WTC11 (cell line): Measurements from ENCODE around the gene MTMR4. TPM values are rescaled to one million over a fixed set of nuclear protein-coding genes. Genes with fewer than 3 reads are reported as not detected.

ENCODE experiments used
- ATAC-seq: fragments of 200-7000 bp; cut with Tn5 transposase; 2 replicates; pipeline ENCODE4 v1.10.0; 2021; ENCODE audit warnings: mild to moderate bottlenecking, moderate library complexity
- CTCF ChIA-PET: fragments of 300-600 bp; sonication (Branson Sonifier 250); formaldehyde crosslinking; loops from one replicate; lab custom pipeline; 2021; ENCODE audit warnings: antibody characterized with exemption; lab: Charles Lee
- POLR2A ChIA-PET: fragments of 350-600 bp; sonication (Branson Sonifier 250); formaldehyde crosslinking; loops from one replicate; lab custom pipeline; 2021; ENCODE audit warnings: antibody characterized with exemption; lab: Charles Lee
- DNase-seq: peaks from one replicate; pipeline ENCODE4 v3.0.0; 2021; ENCODE audit warnings: low spot score
- H3K27ac Mint-ChIP-seq: 2 replicates; pipeline ENCODE4 v1.8.0; 2021; ENCODE audit warnings: mixed read lengths
- H3K27me3 Mint-ChIP-seq: 2 replicates; pipeline ENCODE4 v1.8.0; 2021; ENCODE audit warnings: low read depth, mild to moderate bottlenecking, moderate library complexity, mixed read lengths
- H3K36me3 Mint-ChIP-seq: 2 replicates; pipeline ENCODE4 v1.8.0; 2021; ENCODE audit warnings: mixed read lengths
- H3K4me1 Mint-ChIP-seq: 2 replicates; pipeline ENCODE4 v1.8.0; 2022; ENCODE audit warnings: mixed read lengths
- H3K4me3 Mint-ChIP-seq: 2 replicates; pipeline ENCODE4 v1.8.0; 2021; ENCODE audit warnings: mild to moderate bottlenecking, moderate library complexity, mixed read lengths
- H3K9me3 Mint-ChIP-seq: 2 replicates; pipeline ENCODE4 v1.8.0; 2021; ENCODE audit warnings: mixed read lengths
- ESRRA ChIP-seq: sonication (generic); formaldehyde crosslinking; IDR thresholded peaks from 2 replicates; pipeline ENCODE4 v1.8.1; 2022; ENCODE audit warnings: mild to moderate bottlenecking, missing genetic modification reagents, borderline replicate concordance
- GRHL2 ChIP-seq: fragments of 250-450 bp; sonication (Bioruptor Pico); IDR thresholded peaks from 2 replicates; pipeline ENCODE4 v1.8.0; 2022; ENCODE audit warnings: mild to moderate bottlenecking, moderate library complexity; ENCODE audit not compliant: insufficient replicate concordance, severe bottlenecking
- MXD4 ChIP-seq: fragments of 250-450 bp; sonication (Bioruptor Pico); IDR thresholded peaks from 2 replicates; pipeline ENCODE4 v1.8.0; 2021; ENCODE audit warnings: mild to moderate bottlenecking, moderate library complexity, borderline replicate concordance
- TEAD1 ChIP-seq: sonication (generic); formaldehyde crosslinking; IDR thresholded peaks from 2 replicates; pipeline ENCODE4 v1.8.0; 2022; ENCODE audit warnings: mild to moderate bottlenecking, missing genetic modification reagents
- ZNF138 ChIP-seq: sonication (generic); formaldehyde crosslinking; conservative IDR thresholded peaks from 2 replicates; pipeline ENCODE4 v1.8.1; 2022; ENCODE audit warnings: mild to moderate bottlenecking, moderate library complexity, missing genetic modification reagents
- ZNF263 ChIP-seq: sonication (generic); formaldehyde crosslinking; IDR thresholded peaks from 2 replicates; pipeline ENCODE4 v1.8.1; 2022; ENCODE audit warnings: low read depth, mild to moderate bottlenecking, moderate library complexity, missing genetic modification reagents
- ZNF317 ChIP-seq: sonication (generic); formaldehyde crosslinking; IDR thresholded peaks from 2 replicates; pipeline ENCODE4 v1.8.1; 2023; ENCODE audit warnings: low read depth, mild to moderate bottlenecking, moderate library complexity, missing genetic modification reagents, borderline replicate concordance
- ZNF416 ChIP-seq: fragments of 250-450 bp; sonication (Bioruptor Pico); IDR thresholded peaks from 2 replicates; pipeline ENCODE4 v1.9.0; 2021; ENCODE audit warnings: mild to moderate bottlenecking, inconsistent platforms
- total RNA-seq: library from RNA; stranded (reverse); gene quantifications from 3 replicates; pipeline ENCODE4 v1.2.3, GENCODE V29; 2021
- TF ChIP-seq, protein P1 (sequence below): fragments of 250-450 bp; sonication (Bioruptor Pico); IDR thresholded peaks from 2 replicates; pipeline ENCODE4 v2.1.2; 2022; ENCODE audit warnings: mild to moderate bottlenecking, moderate library complexity
- TF ChIP-seq, protein P2 (sequence below): sonication (generic); formaldehyde crosslinking; IDR thresholded peaks from 2 replicates; pipeline ENCODE4 v1.8.1; 2022; ENCODE audit warnings: low read depth, missing genetic modification reagents, borderline replicate concordance
- TF ChIP-seq, protein P3 (sequence below): sonication (generic); formaldehyde crosslinking; IDR thresholded peaks from 2 replicates; pipeline ENCODE4 v1.8.0; 2022; ENCODE audit warnings: mild to moderate bottlenecking, missing genetic modification reagents
- TF ChIP-seq, protein P4 (sequence below): fragments of 250-450 bp; sonication (Bioruptor Pico); IDR thresholded peaks from 2 replicates; pipeline ENCODE4 v1.9.0; 2021; ENCODE audit warnings: mild to moderate bottlenecking
- TF ChIP-seq, protein P5 (sequence below): sonication (generic); formaldehyde crosslinking; IDR thresholded peaks from 2 replicates; pipeline ENCODE4 v1.8.0; 2022; ENCODE audit warnings: missing genetic modification reagents

The MTMR4 gene
- total RNA-seq, 1 experiment from 2014 or later: 30.8 TPM

DNA sequence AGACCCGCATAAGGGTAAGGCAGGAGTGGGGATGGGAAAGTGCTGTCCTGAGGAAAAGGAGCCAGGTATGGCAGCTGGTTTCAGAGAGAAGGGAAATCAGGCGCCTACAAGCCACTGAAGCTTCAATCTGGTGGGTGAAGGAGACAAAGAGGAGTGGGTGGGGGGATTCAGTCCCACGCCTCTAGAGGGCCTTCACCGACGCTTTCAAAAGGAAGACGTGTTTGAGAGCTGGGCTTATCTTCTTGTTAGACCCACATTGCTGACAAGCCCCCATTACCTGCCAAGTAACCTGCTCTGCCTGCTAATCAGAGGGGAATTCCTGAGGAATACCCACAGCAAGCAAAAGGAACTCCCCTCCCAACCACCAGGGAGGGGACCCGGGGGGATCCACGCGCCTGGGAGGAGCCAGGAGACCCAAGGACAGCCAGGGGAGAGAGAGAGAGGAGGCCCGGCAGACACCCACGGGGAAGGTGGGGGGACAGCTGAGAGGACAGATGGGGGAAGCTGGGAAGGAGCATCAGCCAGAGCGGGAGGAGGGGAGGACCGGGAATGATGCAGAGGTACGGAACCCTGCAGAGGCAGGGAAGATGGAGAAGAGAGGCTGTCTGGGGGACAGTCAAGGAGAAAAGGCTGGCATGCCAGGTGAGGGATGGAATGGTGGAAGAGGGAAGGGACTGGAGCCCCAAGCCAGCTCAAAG is 1.0 kb downstream of the MTMR4 start:
- Mint-ChIP-seq H3K36me3 (peaks cover 29% of the 10 kb centered on the region), H3K9me3 (no peaks in the 10 kb centered on the region), H3K4me3 (peak overlapping the region; percentile 89), H3K4me1 (peaks cover 28% of the 10 kb centered on the region), H3K27ac (peak overlapping the region; percentile 60; the same call in 1 of the 2 replicates), H3K27me3 (no peaks in the 10 kb centered on the region; the same call in 1 of the 2 replicates)
- ATAC-seq: no peak
- no peak for DNase-seq
- ChIA-PET CTCF (interaction anchor here (0.6 to 2.1 kb wide), 5 partner anchors 26 to 314 kb away, joined by 3 to 10 read pairs (median 7); partner anchors contain the start of gene HSF5), POLR2A (interaction anchor here (1.0 to 1.2 kb wide), 3 partner anchors 118 to 594 kb away, joined by 3 read pairs; partner anchors contain the start of gene TRIM37)
- TF ChIP-seq ZNF138 (CRISPR knock-in tag): no peak
- TF ChIP-seq, protein P1, sequence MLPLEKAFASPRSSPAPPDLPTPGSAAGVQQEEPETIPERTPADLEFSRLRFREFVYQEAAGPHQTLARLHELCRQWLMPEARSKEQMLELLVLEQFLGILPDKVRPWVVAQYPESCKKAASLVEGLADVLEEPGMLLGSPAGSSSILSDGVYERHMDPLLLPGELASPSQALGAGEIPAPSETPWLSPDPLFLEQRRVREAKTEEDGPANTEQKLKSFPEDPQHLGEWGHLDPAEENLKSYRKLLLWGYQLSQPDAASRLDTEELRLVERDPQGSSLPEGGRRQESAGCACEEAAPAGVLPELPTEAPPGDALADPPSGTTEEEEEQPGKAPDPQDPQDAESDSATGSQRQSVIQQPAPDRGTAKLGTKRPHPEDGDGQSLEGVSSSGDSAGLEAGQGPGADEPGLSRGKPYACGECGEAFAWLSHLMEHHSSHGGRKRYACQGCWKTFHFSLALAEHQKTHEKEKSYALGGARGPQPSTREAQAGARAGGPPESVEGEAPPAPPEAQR (CRISPR knock-in tag): no peak
- TF ChIP-seq ZNF263 (CRISPR knock-in tag): 0 out of 2 replicates have a peak, but pooled peaks have one; percentile 53
- TF ChIP-seq, protein P2, sequence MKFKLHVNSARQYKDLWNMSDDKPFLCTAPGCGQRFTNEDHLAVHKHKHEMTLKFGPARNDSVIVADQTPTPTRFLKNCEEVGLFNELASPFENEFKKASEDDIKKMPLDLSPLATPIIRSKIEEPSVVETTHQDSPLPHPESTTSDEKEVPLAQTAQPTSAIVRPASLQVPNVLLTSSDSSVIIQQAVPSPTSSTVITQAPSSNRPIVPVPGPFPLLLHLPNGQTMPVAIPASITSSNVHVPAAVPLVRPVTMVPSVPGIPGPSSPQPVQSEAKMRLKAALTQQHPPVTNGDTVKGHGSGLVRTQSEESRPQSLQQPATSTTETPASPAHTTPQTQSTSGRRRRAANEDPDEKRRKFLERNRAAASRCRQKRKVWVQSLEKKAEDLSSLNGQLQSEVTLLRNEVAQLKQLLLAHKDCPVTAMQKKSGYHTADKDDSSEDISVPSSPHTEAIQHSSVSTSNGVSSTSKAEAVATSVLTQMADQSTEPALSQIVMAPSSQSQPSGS (CRISPR knock-in tag): no peak
- TF ChIP-seq, protein P3, sequence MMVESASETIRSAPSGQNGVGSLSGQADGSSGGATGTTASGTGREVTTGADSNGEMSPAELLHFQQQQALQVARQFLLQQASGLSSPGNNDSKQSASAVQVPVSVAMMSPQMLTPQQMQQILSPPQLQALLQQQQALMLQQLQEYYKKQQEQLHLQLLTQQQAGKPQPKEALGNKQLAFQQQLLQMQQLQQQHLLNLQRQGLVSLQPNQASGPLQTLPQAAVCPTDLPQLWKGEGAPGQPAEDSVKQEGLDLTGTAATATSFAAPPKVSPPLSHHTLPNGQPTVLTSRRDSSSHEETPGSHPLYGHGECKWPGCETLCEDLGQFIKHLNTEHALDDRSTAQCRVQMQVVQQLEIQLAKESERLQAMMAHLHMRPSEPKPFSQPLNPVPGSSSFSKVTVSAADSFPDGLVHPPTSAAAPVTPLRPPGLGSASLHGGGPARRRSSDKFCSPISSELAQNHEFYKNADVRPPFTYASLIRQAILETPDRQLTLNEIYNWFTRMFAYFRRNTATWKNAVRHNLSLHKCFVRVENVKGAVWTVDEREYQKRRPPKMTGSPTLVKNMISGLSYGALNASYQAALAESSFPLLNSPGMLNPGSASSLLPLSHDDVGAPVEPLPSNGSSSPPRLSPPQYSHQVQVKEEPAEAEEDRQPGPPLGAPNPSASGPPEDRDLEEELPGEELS (CRISPR knock-in tag): peak; percentile 28; the same call in 1 of the 2 replicates
- TF ChIP-seq TEAD1 (CRISPR knock-in tag): no peak
- TF ChIP-seq, protein P4, sequence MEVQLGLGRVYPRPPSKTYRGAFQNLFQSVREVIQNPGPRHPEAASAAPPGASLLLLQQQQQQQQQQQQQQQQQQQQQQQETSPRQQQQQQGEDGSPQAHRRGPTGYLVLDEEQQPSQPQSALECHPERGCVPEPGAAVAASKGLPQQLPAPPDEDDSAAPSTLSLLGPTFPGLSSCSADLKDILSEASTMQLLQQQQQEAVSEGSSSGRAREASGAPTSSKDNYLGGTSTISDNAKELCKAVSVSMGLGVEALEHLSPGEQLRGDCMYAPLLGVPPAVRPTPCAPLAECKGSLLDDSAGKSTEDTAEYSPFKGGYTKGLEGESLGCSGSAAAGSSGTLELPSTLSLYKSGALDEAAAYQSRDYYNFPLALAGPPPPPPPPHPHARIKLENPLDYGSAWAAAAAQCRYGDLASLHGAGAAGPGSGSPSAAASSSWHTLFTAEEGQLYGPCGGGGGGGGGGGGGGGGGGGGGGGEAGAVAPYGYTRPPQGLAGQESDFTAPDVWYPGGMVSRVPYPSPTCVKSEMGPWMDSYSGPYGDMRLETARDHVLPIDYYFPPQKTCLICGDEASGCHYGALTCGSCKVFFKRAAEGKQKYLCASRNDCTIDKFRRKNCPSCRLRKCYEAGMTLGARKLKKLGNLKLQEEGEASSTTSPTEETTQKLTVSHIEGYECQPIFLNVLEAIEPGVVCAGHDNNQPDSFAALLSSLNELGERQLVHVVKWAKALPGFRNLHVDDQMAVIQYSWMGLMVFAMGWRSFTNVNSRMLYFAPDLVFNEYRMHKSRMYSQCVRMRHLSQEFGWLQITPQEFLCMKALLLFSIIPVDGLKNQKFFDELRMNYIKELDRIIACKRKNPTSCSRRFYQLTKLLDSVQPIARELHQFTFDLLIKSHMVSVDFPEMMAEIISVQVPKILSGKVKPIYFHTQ (CRISPR knock-in tag): no peak
- TF ChIP-seq, all 79 proteins: peak for 2

DNA sequence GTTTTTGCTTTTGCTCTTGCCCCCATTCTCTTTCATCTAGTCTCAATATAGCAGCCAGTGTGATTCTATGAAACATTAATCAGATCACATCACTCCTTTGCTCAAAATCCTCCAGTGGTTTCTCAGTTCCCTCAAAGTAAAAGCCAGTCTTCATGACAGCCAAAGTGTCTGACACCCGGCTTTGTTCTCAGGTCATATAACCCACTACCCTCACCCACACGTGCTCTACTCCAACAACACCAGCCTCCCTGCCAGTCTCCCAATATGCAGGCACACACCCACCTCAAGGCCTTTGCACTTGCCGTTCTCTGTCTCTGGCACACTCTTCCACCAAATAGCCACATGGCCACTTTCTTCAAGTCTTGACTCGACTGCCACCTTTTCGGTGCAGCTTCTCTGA is 4.4 kb downstream of the MTMR4 start:
- Mint-ChIP-seq H3K9me3 (no peaks in the 10 kb centered on the region), H3K4me1 (peaks cover 14% of the 10 kb centered on the region), H3K4me3 (no peak overlapping the region), H3K27ac (no peak overlapping the region), H3K27me3 (no peaks in the 10 kb centered on the region), H3K36me3 (peaks cover 54% of the 10 kb centered on the region)
- no peak for ATAC-seq
- TF ChIP-seq ESRRA (CRISPR knock-in tag) (no peak), GRHL2 (CRISPR knock-in tag) (no peak), ZNF416 (CRISPR knock-in tag) (no peak), MXD4 (CRISPR knock-in tag) (no peak), ZNF317 (CRISPR knock-in tag) (no peak)
- TF ChIP-seq, protein P5, sequence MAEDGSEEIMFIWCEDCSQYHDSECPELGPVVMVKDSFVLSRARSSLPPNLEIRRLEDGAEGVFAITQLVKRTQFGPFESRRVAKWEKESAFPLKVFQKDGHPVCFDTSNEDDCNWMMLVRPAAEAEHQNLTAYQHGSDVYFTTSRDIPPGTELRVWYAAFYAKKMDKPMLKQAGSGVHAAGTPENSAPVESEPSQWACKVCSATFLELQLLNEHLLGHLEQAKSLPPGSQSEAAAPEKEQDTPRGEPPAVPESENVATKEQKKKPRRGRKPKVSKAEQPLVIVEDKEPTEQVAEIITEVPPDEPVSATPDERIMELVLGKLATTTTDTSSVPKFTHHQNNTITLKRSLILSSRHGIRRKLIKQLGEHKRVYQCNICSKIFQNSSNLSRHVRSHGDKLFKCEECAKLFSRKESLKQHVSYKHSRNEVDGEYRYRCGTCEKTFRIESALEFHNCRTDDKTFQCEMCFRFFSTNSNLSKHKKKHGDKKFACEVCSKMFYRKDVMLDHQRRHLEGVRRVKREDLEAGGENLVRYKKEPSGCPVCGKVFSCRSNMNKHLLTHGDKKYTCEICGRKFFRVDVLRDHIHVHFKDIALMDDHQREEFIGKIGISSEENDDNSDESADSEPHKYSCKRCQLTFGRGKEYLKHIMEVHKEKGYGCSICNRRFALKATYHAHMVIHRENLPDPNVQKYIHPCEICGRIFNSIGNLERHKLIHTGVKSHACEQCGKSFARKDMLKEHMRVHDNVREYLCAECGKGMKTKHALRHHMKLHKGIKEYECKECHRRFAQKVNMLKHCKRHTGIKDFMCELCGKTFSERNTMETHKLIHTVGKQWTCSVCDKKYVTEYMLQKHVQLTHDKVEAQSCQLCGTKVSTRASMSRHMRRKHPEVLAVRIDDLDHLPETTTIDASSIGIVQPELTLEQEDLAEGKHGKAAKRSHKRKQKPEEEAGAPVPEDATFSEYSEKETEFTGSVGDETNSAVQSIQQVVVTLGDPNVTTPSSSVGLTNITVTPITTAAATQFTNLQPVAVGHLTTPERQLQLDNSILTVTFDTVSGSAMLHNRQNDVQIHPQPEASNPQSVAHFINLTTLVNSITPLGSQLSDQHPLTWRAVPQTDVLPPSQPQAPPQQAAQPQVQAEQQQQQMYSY (CRISPR knock-in tag): no peak
- TF ChIP-seq, protein P4 (CRISPR knock-in tag): no peak
- TF ChIP-seq, protein P3 (CRISPR knock-in tag): no peak
- no peak for DNase-seq
- CTCF ChIA-PET: no interaction called here
- POLR2A ChIA-PET: interaction anchor here (0.6 kb wide), 1 partner anchor 596 kb away, joined by 3 read pairs; no protein-coding TSS in a partner anchor
